ENCODE measurements around the gene CAVIN4. TPM values are rescaled to one million over a fixed set of nuclear protein-coding genes. Genes with fewer than 3 reads are reported as not detected.

Gene CAVIN4
- total and polyA plus RNA-seq, 2 donors (not counting 1 experiment from before 2014, with no cell fraction given): 0.07 to 0.17 TPM

DNA sequence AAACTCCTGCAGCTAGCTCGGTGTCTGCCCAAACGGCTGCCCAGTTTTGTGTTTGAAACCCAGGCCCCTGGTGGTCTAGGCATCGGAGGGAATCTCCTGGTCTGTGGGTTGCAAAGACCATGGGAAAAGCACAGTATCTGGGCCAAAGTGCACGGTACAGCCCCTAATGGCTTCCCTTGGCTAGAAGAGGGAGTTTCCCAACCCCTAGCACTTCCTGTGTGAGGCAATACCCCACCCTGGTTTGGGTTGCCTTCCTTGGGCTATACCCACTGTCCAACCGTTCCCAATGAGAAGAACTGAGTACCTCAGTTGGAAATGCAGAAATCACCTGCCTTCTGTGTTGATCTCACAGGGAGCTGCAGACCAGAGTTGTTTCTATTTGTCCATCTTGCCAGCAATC is 41.8 kb downstream of the CAVIN4 start:
- intact Hi-C loops (cut with micrococcal nuclease): no loop called here
- WGBS (ENCODE audit: insufficient coverage): 74% methylated on average over 5 of the region's 5 CpGs

DNA sequence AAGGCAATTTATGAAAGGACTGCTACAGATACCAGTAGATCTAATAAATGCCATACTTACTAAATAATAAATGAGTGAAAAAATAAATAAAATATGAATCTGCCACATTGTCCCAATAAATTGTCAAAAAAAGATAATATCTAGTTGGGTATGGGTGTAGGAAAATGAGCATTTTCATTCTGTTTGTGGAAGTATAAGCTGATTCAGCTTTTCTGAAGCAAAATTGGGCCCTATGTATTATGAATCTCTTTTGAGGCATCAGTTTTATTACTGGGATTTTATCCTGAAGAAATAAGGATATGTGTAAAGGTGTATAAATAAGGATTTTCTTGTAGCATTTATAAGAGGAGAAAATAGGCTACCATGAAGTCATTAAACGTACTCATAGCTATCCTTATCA is 46.1 kb downstream of the CAVIN4 start:
- CTCF ChIA-PET: no interaction called here
- H3K27me3 ChIP-seq (replicated peaks in 1 of 4; ENCODE audit: control extremely low read depth in 1 of 4, control insufficient read depth in 3 of 4, insufficient read depth in 4 of 4, low read length in 3 of 4): no peaks in the 10 kb centered on the region

More for the DNA sequence above, 41.8 kb downstream of the CAVIN4 start:
- TF ChIP-seq, protein P1, sequence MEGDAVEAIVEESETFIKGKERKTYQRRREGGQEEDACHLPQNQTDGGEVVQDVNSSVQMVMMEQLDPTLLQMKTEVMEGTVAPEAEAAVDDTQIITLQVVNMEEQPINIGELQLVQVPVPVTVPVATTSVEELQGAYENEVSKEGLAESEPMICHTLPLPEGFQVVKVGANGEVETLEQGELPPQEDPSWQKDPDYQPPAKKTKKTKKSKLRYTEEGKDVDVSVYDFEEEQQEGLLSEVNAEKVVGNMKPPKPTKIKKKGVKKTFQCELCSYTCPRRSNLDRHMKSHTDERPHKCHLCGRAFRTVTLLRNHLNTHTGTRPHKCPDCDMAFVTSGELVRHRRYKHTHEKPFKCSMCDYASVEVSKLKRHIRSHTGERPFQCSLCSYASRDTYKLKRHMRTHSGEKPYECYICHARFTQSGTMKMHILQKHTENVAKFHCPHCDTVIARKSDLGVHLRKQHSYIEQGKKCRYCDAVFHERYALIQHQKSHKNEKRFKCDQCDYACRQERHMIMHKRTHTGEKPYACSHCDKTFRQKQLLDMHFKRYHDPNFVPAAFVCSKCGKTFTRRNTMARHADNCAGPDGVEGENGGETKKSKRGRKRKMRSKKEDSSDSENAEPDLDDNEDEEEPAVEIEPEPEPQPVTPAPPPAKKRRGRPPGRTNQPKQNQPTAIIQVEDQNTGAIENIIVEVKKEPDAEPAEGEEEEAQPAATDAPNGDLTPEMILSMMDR (IDR thresholded peaks at IDR 0.05): no peak
- no peak for TF ChIP-seq EZH2 (IDR thresholded peaks at IDR 0.05; ENCODE audit: borderline replicate concordance, insufficient read depth, low read depth, low read length, poor library complexity, severe bottlenecking)
- H3K9me3 Mint-ChIP-seq (ENCODE audit: insufficient read depth): peaks cover 7% of the 10 kb centered on the region
- Histone ChIP-seq H3K27me3 (replicated peaks in 1 of 4; ENCODE audit: control extremely low read depth in 1 of 4, control insufficient read depth in 3 of 4, insufficient read depth in 4 of 4, low read length in 3 of 4) (no peaks in the 10 kb centered on the region), H3K4me1 (ENCODE audit: control insufficient read depth in 2 of 2, insufficient read depth in 2 of 2, low read length in 2 of 2) (no peaks in the 10 kb centered on the region), H3K9me3 (ENCODE audit: control extremely low read depth in 1 of 3, control insufficient read depth in 2 of 3, insufficient read depth in 1 of 3, low read length in 2 of 3) (peaks cover 0 to 8% (median 4%) of the 10 kb centered on the region in 3 donors), H3K4me2 (replicated peaks; ENCODE audit: low read depth, low read length, poor library complexity, severe bottlenecking) (no peak overlapping the region), H3K27ac (ENCODE audit: low read length in 2 of 2) (no peak overlapping the region), H3K36me3 (replicated peaks in 1 of 2; ENCODE audit: control extremely low read depth in 1 of 2, control insufficient read depth in 1 of 2, extremely low read depth in 1 of 2, insufficient read depth in 2 of 2, low read length in 1 of 2) (no peaks in the 10 kb centered on the region), H2AFZ (ENCODE audit: insufficient read depth, low read depth, low read length, poor library complexity, severe bottlenecking) (no peak overlapping the region), H4K20me1 (ENCODE audit: control insufficient read depth, insufficient read depth, low read length, poor library complexity, severe bottlenecking) (no peaks in the 10 kb centered on the region), H3K9ac (ENCODE audit: low read length) (no peak overlapping the region), H3K4me3 (ENCODE audit: control extremely low read depth in 1 of 5, extremely low read depth in 1 of 5, insufficient read depth in 1 of 5, low read depth in 2 of 5, low read length in 4 of 5) (no peak overlapping the region), H3K79me2 (ENCODE audit: control insufficient read depth, insufficient read depth, low read length) (no peaks in the 10 kb centered on the region)
- no peak for DNase-seq
- ChIA-PET POLR2A (no interaction called here), CTCF (no interaction called here)
- H3K27ac Mint-ChIP-seq: no peak overlapping the region
- no peak for ATAC-seq (ENCODE audit: low read depth)
- no peaks in the 10 kb centered on the region for H3K4me1 Mint-ChIP-seq
- H3K4me3 Mint-ChIP-seq: no peak overlapping the region
- peaks cover 9% of the 10 kb centered on the region for H3K27me3 Mint-ChIP-seq

More for the DNA sequence above, 46.1 kb downstream of the CAVIN4 start:
- Mint-ChIP-seq H3K4me1 (no peaks in the 10 kb centered on the region), H3K4me3 (no peak overlapping the region), H3K27ac (no peak overlapping the region), H3K9me3 (ENCODE audit: insufficient read depth) (peaks cover 5% of the 10 kb centered on the region), H3K27me3 (peaks cover 10% of the 10 kb centered on the region)
- no peak overlapping the region for H3K9ac ChIP-seq (ENCODE audit: low read length)
- H3K27ac ChIP-seq (ENCODE audit: low read length in 2 of 2): no peak overlapping the region
- H3K4me2 ChIP-seq (replicated peaks; ENCODE audit: low read depth, low read length, poor library complexity, severe bottlenecking): no peak overlapping the region
- DNase-seq (no peak), ATAC-seq (ENCODE audit: low read depth) (no peak)
- no peak overlapping the region for H2AFZ ChIP-seq (ENCODE audit: insufficient read depth, low read depth, low read length, poor library complexity, severe bottlenecking)
- no CpG with 5 or more reads among the region's 1 CpG for WGBS (ENCODE audit: insufficient coverage)
- intact Hi-C loops (cut with micrococcal nuclease): no loop called here
- H3K4me1 ChIP-seq (ENCODE audit: control insufficient read depth in 2 of 2, insufficient read depth in 2 of 2, low read length in 2 of 2): no peaks in the 10 kb centered on the region
- no peak overlapping the region for H3K4me3 ChIP-seq (ENCODE audit: control extremely low read depth in 1 of 5, extremely low read depth in 1 of 5, insufficient read depth in 1 of 5, low read depth in 2 of 5, low read length in 4 of 5)
- H3K36me3 ChIP-seq (replicated peaks in 1 of 2; ENCODE audit: control extremely low read depth in 1 of 2, control insufficient read depth in 1 of 2, extremely low read depth in 1 of 2, insufficient read depth in 2 of 2, low read length in 1 of 2): no peaks in the 10 kb centered on the region
- H4K20me1 ChIP-seq (ENCODE audit: control insufficient read depth, insufficient read depth, low read length, poor library complexity, severe bottlenecking): no peaks in the 10 kb centered on the region
- POLR2A ChIA-PET: no interaction called here
- H3K79me2 ChIP-seq (ENCODE audit: control insufficient read depth, insufficient read depth, low read length): no peaks in the 10 kb centered on the region
- TF ChIP-seq EZH2 (IDR thresholded peaks at IDR 0.05; ENCODE audit: borderline replicate concordance, insufficient read depth, low read depth, low read length, poor library complexity, severe bottlenecking): no peak
- TF ChIP-seq, protein P1 (IDR thresholded peaks at IDR 0.05): no peak
- H3K9me3 ChIP-seq (ENCODE audit: control extremely low read depth in 1 of 3, control insufficient read depth in 2 of 3, insufficient read depth in 1 of 3, low read length in 2 of 3): peaks cover 0 to 11% (median 0%) of the 10 kb centered on the region in 3 donors
